Fibroblast of pulmonary artery (primary cell): Measurements from ENCODE around the gene UBL3.

Experiments
- DNase-seq: peaks from one replicate; pipeline ENCODE4 v3.0.0-alpha.2; 2010; ENCODE audit warnings: low read depth
- H3K4me3 ChIP-seq: replicated peaks from 2 replicates; pipeline ENCODE4 v1.5.1; 2011; ENCODE audit warnings: low read depth, mild to moderate bottlenecking, control low read depth, low read length, moderate library complexity
- CTCF ChIP-seq: IDR thresholded peaks from 2 replicates; pipeline ENCODE4 v1.5.1; 2011; ENCODE audit warnings: mild to moderate bottlenecking, control low read depth, low read length, inconsistent platforms; ENCODE audit errors: missing control alignments

Gene UBL3

GRCh38 chr13:29767006-29767405, 83.4 kb downstream of the UBL3 start:
- no peak for DNase-seq
- no peak for TF ChIP-seq CTCF
- H3K4me3 ChIP-seq: no peak overlapping the region

- no peak for DNase-seq
- TF ChIP-seq CTCF: no peak
- no peak overlapping the region for H3K4me3 ChIP-seq
Measured at GRCh38 chr13:29763436-29764180, 86.8 kb downstream of the UBL3 start.

DNA sequence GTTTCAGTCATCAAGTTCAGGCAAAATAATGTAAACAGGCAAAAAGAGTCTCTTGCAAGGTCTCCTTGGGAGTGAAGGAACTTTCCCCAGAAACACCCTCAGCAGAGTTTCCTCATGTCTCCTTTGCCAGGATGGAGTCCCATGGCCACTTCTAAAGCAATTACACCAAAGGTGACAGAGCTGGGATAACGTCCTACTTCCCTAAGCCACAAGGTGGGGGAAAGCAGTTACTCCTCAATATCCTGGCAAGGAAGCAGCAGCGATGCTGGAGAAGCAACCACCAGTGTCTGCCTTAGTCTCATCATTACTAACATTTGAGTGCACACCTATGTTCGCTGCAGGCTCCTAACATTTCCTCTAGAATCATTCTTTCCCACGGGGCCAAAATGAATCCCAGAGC, 88.6 kb downstream of the UBL3 start:
- no peak overlapping the region for H3K4me3 ChIP-seq
- no peak for DNase-seq
- no peak for TF ChIP-seq CTCF

DNA sequence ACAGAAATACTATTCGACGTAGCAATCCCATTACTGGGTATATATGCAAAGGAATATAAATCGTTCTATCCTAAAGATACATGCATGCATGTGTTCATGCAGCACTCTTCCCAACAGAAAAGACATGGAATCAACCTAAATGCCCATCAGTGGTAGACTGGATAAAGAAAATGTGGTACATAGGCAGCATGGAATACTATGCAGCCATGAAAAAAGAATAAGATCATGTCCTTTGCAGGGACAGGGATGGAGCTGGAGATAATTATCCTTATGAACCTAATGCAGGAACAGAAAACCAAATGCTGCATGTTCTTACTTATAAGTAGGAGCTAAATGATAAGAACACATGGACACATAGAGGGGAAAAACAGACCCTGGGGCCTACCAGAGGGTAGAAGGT, 89.3 kb downstream of the UBL3 start:
- DNase-seq: no peak
- no peak for TF ChIP-seq CTCF
- no peak overlapping the region for H3K4me3 ChIP-seq

DNA sequence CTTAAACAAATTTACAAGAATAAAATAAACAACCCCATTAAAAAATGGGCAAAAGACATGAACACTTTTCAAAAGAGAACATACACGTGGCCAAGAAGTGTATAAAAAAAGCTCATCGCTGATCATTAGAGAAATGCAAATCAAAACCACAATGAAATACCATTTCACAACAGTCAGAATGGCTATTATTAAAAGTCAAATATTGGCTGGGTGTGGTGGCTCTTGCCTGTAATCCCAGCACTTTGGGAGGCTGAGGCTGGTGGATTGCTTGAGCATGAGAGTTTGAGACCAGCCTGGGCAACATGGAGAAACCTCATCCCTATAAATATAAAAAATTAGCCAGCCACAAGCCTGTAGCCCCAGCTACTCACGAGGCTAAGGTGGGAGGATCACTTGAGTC, 89.9 kb downstream of the UBL3 start:
- H3K4me3 ChIP-seq: no peak overlapping the region
- DNase-seq: no peak
- TF ChIP-seq CTCF: no peak

DNA sequence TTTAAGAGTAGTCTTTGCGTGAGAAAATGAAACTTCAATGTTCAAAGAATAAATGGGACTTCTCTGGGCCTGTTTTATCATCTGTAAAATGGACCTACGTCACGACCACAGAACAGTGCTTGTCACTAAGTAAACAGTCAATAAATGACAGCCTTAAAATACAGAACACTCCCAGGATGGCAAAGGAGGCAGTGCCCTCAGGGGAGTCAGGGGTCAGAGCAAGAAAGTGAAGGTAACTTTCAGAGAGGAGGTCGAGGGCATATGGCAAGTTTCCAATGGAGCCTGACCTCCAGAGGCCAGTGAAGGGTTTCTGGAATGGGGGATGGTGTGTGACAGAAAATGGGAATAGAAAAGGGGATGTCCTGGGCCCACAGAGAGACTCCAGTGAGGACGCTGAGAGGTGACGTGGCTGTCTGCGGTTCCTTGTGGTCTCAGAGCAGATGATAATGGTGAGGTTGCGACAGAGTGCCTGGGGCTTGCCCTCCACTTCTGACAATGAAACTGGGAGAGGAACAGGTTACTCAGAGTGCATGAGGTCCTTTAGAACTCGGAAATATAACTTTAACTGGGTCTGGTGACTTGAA, 91.8 kb downstream of the UBL3 start:
- no peak for TF ChIP-seq CTCF

DNA sequence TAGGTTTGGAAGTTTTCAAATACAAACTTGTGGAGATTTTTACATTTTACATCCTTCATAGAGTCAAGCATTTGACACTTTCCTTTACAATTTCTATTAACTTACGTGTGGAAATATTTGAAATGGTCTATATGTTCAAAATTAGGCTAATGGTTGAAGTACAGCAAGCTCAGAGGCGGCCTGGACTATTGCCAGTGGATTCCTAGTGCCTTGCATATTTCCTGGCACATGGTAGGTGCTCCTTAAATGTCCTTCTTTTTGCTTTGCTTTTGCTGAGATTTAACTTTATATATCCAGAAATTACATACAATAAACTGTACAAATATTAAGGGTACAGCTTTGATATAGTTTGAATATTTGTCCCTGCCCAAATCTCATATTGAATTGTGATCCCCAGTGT, 93.9 kb downstream of the UBL3 start:
- DNase-seq: peak; percentile 54
- H3K4me3 ChIP-seq: no peak overlapping the region

More for the DNA sequence above, 91.8 kb downstream of the UBL3 start:
- no peak for DNase-seq
- no peak overlapping the region for H3K4me3 ChIP-seq

More for the DNA sequence above, 93.9 kb downstream of the UBL3 start:
- no peak for TF ChIP-seq CTCF
